GM21528 (cell line): ENCODE data around the gene STAT2.
"Not testable (repeated sequence)": the region's sequence is repeated elsewhere in the genome, so short reads cannot be mapped to it uniquely, and the experiment has no call there.

Experiments
- ATAC-seq: cut with Tn5 transposase; IDR thresholded peaks from one replicate; pipeline ENCODE4 v1.9.1; 2021; ENCODE audit warnings: mild to moderate bottlenecking, moderate library complexity; ENCODE audit not compliant: unreplicated experiment, low FRiP score

STAT2 gene

GRCh38 chr12:56332512-56333196 is 27.3 kb downstream of the STAT2 start:
- ATAC-seq = no peak

GRCh38 chr12:56330936-56331490 is 28.9 kb downstream of the STAT2 start:
- ATAC-seq = no peak

- no peak for ATAC-seq
Measured at GRCh38 chr12:56326533-56326932, 33.4 kb downstream of the STAT2 start.

GRCh38 chr12:56326126-56326525 is 33.8 kb downstream of the STAT2 start:
- no peak for ATAC-seq

- ATAC-seq = no peak
Measured at GRCh38 chr12:56324206-56324605, 35.7 kb downstream of the STAT2 start.

GRCh38 chr12:56321610-56322009 is 38.3 kb downstream of the STAT2 start:
- ATAC-seq = not testable (repeated sequence)

GRCh38 chr12:56321027-56321426 is 38.9 kb downstream of the STAT2 start:
- ATAC-seq = no peak

- ATAC-seq = no peak
Measured at GRCh38 chr12:56317675-56318074, 42.2 kb downstream of the STAT2 start.

GRCh38 chr12:56315622-56316473 is 44.1 kb downstream of the STAT2 start, which contains the start of gene CNPY2:
Gene CNPY2, minus strand, starts transcription at chr12:56315988. Its CDS starts 771 bp downstream, at chr12:56315217.
- peak; percentile 92 for ATAC-seq

- ATAC-seq = no peak
Measured at GRCh38 chr12:56315249-56315621, 44.7 kb downstream of the STAT2 start.

- ATAC-seq = no peak
Measured at GRCh38 chr12:56311003-56311402, 48.9 kb downstream of the STAT2 start.

- no peak for ATAC-seq
Measured at GRCh38 chr12:56308714-56309113, 51.2 kb downstream of the STAT2 start.

GRCh38 chr12:56307221-56307965 is 52.5 kb downstream of the STAT2 start:
- no peak for ATAC-seq

GRCh38 chr12:56304872-56305590 is 54.9 kb downstream of the STAT2 start:
- ATAC-seq = no peak

- ATAC-seq = no peak
Measured at GRCh38 chr12:56304276-56304675, 55.6 kb downstream of the STAT2 start.

GRCh38 chr12:56300644-56301464 is 59.1 kb downstream of the STAT2 start:
- ATAC-seq = no peak

- ATAC-seq = peak; percentile 89
Measured at GRCh38 chr12:56299853-56300643, 59.9 kb downstream of the STAT2 start, which contains the start of gene CS. Gene CS, minus strand, starts transcription at chr12:56300330. Its CDS starts 129 bp downstream, at chr12:56300201.

GRCh38 chr12:56299308-56299852 is 60.5 kb downstream of the STAT2 start:
- peak; percentile 17 for ATAC-seq
